GM12891 (cell line): Measurements from ENCODE around the gene ELP1.

ENCODE experiments used
- PAX5 ChIP-seq: IDR thresholded peaks from 2 replicates; pipeline ENCODE4 v1.6.1; 2011; ENCODE audit warnings: low read length, moderate library complexity, mild to moderate bottlenecking; ENCODE audit not compliant: insufficient read depth, severe bottlenecking
- POLR2A ChIP-seq: IDR thresholded peaks from 2 replicates; pipeline ENCODE4 v1.6.1; 2011; ENCODE audit warnings: low read depth, low read length, control low read depth
- POLR2AphosphoS5 ChIP-seq: IDR thresholded peaks from 2 replicates; pipeline ENCODE4 v1.6.1; 2011; ENCODE audit warnings: low read depth, low read length, control low read depth
- POU2F2 ChIP-seq: IDR thresholded peaks from 2 replicates; pipeline ENCODE4 v1.6.1; 2011; ENCODE audit warnings: low read depth, mild to moderate bottlenecking, control low read depth, low read length, moderate library complexity
- SPI1 ChIP-seq: IDR thresholded peaks from 2 replicates; pipeline ENCODE4 v1.6.1; 2011; ENCODE audit warnings: low read depth, low read length, control low read depth
- TAF1 ChIP-seq: IDR thresholded peaks from 2 replicates; pipeline ENCODE4 v1.6.1; 2011; ENCODE audit warnings: low read depth, low read length, control low read depth

DNA sequence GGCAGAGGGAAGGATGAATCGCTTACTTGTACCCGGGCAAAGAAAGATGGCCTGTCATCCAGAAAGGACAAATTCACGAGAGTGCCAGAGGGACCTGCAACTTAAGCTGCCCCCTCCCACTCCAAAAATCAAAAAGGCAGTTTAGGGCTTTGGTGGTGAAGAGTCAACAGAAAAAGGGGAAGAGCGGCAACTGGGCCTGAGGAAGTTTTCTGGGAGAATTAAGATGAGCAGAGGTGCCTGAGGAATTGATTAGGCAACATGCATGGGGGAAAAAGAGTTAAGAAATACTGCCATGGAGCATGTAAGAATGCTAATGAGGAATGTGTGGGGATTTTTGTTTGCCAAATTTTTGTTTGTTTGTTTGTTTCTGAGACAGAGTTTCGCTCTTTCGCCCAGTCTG lies 76.4 kb downstream of the ELP1 start:
- TF ChIP-seq POLR2AphosphoS5, result no peak
- TF ChIP-seq TAF1, result no peak
- no peak for TF ChIP-seq POLR2A
- no peak for TF ChIP-seq PAX5
- no peak for TF ChIP-seq SPI1
- no peak for TF ChIP-seq POU2F2
